Hepatocyte (in vitro differentiated cells): Measurements from ENCODE around the gene ATXN2. TPM values are rescaled to one million over a fixed set of nuclear protein-coding genes. Genes with fewer than 3 reads are reported as not detected.
A peak's percentile ranks its signal among the peaks of the same experiment; 100 is the strongest.

ENCODE experiments used
- DNase-seq: peaks from one replicate; pipeline ENCODE4 v3.0.0-alpha.2; 2016; ENCODE audit warnings: low spot score
- H2AFZ ChIP-seq: fragments of 200-600 bp; sonication (generic); 2 replicates; pipeline ENCODE4 v1.6.0; 2016; ENCODE audit warnings: antibody characterized with exemption, mild to moderate bottlenecking
- H3K27ac ChIP-seq: fragments of 200-600 bp; sonication (generic); 2 replicates; pipeline ENCODE4 v1.5.1; 2016; ENCODE audit warnings: mild to moderate bottlenecking
- H3K27me3 ChIP-seq: fragments of 200-600 bp; sonication (generic); 2 replicates; pipeline ENCODE4 v1.6.1; 2016
- H3K36me3 ChIP-seq: fragments of 200-600 bp; sonication (generic); replicated peaks from 2 replicates; pipeline ENCODE4 v1.5.1; 2016; ENCODE audit warnings: low read depth; ENCODE audit not compliant: insufficient read depth
- H3K4me1 ChIP-seq: fragments of 200-600 bp; sonication (generic); 2 replicates; pipeline ENCODE4 v1.5.1; 2016; ENCODE audit warnings: mild to moderate bottlenecking, moderate library complexity; ENCODE audit not compliant: insufficient read depth
- H3K4me2 ChIP-seq: fragments of 200-600 bp; sonication (generic); 2 replicates; pipeline ENCODE4 v1.6.0; 2016
- H3K4me3 ChIP-seq: fragments of 200-600 bp; sonication (generic); 2 replicates; pipeline ENCODE4 v1.5.1; 2016; ENCODE audit warnings: mild to moderate bottlenecking
- H3K79me2 ChIP-seq: fragments of 200-600 bp; sonication (generic); 2 replicates; pipeline ENCODE4 v1.6.0; 2017; ENCODE audit warnings: mild to moderate bottlenecking
- H3K9me2 ChIP-seq: fragments of 200-600 bp; sonication (generic); replicated peaks from 2 replicates; pipeline ENCODE4 v1.6.0; 2017; ENCODE audit warnings: mild to moderate bottlenecking; ENCODE audit not compliant: insufficient read depth
- H3K9me3 ChIP-seq: fragments of 200-600 bp; sonication (generic); 2 replicates; pipeline ENCODE4 v1.5.1; 2016; ENCODE audit warnings: low read depth, mild to moderate bottlenecking
- H4K20me1 ChIP-seq: fragments of 200-600 bp; sonication (generic); 2 replicates; pipeline ENCODE4 v1.6.0; 2016; ENCODE audit warnings: mild to moderate bottlenecking; ENCODE audit not compliant: insufficient read depth, poor library complexity, severe bottlenecking
- EZH2 ChIP-seq: fragments of 200-600 bp; sonication (generic); IDR thresholded peaks from 2 replicates; pipeline ENCODE4 v1.6.1; 2016; ENCODE audit warnings: antibody characterized with exemption, mild to moderate bottlenecking, borderline replicate concordance
- EZH2phosphoT487 ChIP-seq: fragments of 200-600 bp; sonication (generic); IDR thresholded peaks from one replicate; pipeline ENCODE4 v1.6.1; 2018; ENCODE audit warnings: antibody characterized with exemption, mild to moderate bottlenecking, low read depth, moderate library complexity; ENCODE audit not compliant: unreplicated experiment, severe bottlenecking
- WGBS: methylation state at CpG from one replicate; pipeline ENCODE4 v1.1.6; 2016; ENCODE audit warnings: low lambda C conversion rate; ENCODE audit errors: missing lambda C conversion rate; 5-methylcytosine and 5-hydroxymethylcytosine counted together
- polyA plus RNA-seq: library from polyadenylated mRNA; unstranded; fragments of >200 nt; fragmentation: Nextera tagmentation; extraction: Ambion mirVana; gene quantifications from 2 replicates; pipeline ENCODE4 v1.2.1, GENCODE V29; 2016
- total RNA-seq: library from RNA; depleted of rRNA; stranded (reverse); fragments of >200 nt; gene quantifications from 2 replicates; pipeline ENCODE4 v1.2.3, GENCODE V29; 2014
- TF ChIP-seq, protein P1 (sequence below): fragments of 200-600 bp; sonication (generic); IDR thresholded peaks from 2 replicates; pipeline ENCODE4 v1.5.1; 2016; ENCODE audit warnings: antibody characterized with exemption, mild to moderate bottlenecking; ENCODE audit not compliant: poor library complexity

ATXN2 gene
- total and polyA plus RNA-seq, 2 experiments from 2014 or later = 36.9 to 47.9 TPM

- Histone ChIP-seq H3K9me2 (no peaks in the 10 kb centered on the region), H3K4me3 (no peak overlapping the region), H3K27me3 (no peaks in the 10 kb centered on the region), H2AFZ (no peak overlapping the region), H3K79me2 (peaks cover 25% of the 10 kb centered on the region), H4K20me1 (no peaks in the 10 kb centered on the region), H3K27ac (no peak overlapping the region), H3K4me1 (no peaks in the 10 kb centered on the region), H3K9me3 (no peaks in the 10 kb centered on the region), H3K4me2 (no peak overlapping the region), H3K36me3 (peaks cover 3% of the 10 kb centered on the region)
- no peak for TF ChIP-seq EZH2phosphoT487
- no peak for TF ChIP-seq EZH2
- TF ChIP-seq, protein P1, sequence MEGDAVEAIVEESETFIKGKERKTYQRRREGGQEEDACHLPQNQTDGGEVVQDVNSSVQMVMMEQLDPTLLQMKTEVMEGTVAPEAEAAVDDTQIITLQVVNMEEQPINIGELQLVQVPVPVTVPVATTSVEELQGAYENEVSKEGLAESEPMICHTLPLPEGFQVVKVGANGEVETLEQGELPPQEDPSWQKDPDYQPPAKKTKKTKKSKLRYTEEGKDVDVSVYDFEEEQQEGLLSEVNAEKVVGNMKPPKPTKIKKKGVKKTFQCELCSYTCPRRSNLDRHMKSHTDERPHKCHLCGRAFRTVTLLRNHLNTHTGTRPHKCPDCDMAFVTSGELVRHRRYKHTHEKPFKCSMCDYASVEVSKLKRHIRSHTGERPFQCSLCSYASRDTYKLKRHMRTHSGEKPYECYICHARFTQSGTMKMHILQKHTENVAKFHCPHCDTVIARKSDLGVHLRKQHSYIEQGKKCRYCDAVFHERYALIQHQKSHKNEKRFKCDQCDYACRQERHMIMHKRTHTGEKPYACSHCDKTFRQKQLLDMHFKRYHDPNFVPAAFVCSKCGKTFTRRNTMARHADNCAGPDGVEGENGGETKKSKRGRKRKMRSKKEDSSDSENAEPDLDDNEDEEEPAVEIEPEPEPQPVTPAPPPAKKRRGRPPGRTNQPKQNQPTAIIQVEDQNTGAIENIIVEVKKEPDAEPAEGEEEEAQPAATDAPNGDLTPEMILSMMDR = no peak
- WGBS = 100% methylated on average over 1 of the region's 1 CpG
- no peak for DNase-seq
Observed at GRCh38 chr12:111544032-111544431, 55.1 kb downstream of the ATXN2 start.

DNA sequence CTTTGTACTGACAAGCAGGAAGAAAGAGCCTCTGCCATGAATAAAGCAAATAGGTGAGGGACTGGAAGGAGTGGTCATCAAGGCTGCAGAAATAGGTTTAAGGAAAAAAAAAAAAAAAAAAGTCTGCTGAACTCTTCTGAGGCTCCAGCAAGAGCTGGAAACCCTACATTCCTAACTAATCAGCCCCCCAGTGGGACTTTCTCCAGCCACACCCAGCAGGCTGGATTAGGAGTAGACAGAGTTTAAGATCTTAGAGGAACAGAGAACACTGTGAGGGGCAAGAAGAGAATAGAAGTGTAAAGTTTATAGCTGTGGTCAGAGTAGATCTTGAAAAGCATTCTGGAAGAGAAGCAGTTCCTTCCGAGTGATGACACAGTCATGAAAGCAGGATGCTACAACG is 66.4 kb downstream of the ATXN2 start:
- H3K36me3 ChIP-seq = no peaks in the 10 kb centered on the region
- H4K20me1 ChIP-seq = no peaks in the 10 kb centered on the region
- WGBS = 98% methylated on average over 2 of the region's 2 CpGs

DNA sequence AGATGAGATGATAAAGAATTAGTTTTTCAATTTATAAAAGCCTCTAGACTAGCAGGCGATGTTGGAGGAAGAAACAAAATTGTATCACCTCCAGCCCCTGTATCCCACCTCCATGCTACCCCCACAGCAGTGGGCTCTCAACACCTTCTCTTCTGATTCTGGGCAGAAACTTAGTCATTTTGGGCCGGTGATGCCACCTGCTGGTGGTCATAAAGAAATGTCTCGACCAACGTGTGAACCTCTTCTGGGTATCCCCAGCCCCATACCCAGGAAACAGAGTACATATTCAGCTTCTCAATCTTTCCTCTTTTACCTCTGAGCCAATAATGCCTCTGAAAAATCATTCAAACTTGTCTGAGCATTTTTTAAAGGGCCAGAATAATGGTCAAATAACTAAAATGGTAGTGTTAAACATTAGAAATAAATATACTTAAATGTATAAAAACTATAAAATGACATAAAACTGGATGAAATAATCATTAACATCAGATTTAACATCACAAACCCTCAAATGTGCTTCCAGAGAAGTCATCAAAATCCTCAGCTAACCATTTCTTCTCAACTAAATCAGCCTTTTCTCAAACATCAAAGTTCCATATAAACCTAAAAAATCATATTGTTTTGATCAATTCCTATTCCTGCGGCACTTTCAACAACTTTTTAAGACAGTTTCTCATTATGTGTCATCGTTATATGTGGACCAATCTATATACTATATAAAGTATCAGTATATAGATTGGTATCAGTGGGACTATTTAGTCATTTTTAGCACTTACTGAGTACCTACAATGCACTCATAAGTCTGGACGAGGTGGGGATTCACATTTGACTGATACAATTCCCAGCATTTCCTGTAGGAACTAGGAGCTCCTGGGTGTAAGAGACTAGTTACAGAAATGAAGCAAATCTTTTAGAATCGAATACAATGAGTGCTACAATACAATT is 69.4 kb downstream of the ATXN2 start:
- peaks cover 7% of the 10 kb centered on the region for H3K36me3 ChIP-seq
- WGBS = 59% methylated on average over 8 of the region's 8 CpGs
- peaks cover 4% of the 10 kb centered on the region for H3K9me3 ChIP-seq
- no peaks in the 10 kb centered on the region for H3K4me1 ChIP-seq
- H3K9me2 ChIP-seq = no peaks in the 10 kb centered on the region
- TF ChIP-seq EZH2phosphoT487 = no peak
- no peak for TF ChIP-seq EZH2
- TF ChIP-seq, protein P1 = peak; percentile 67
- DNase-seq = peak; percentile 67
- H3K4me3 ChIP-seq = no peak overlapping the region
- H2AFZ ChIP-seq = no peak overlapping the region
- no peak overlapping the region for H3K4me2 ChIP-seq
- H3K79me2 ChIP-seq = peaks cover 21% of the 10 kb centered on the region
- no peaks in the 10 kb centered on the region for H3K27me3 ChIP-seq
- no peak overlapping the region for H3K27ac ChIP-seq
- no peaks in the 10 kb centered on the region for H4K20me1 ChIP-seq

More for the DNA sequence above, 66.4 kb downstream of the ATXN2 start:
- H3K4me3 ChIP-seq = no peak overlapping the region
- H3K79me2 ChIP-seq = peaks cover 21% of the 10 kb centered on the region
- H2AFZ ChIP-seq = no peak overlapping the region
- no peaks in the 10 kb centered on the region for H3K4me1 ChIP-seq
- TF ChIP-seq EZH2phosphoT487 (no peak), EZH2 (no peak)
- TF ChIP-seq, protein P1 = no peak
- no peak overlapping the region for H3K4me2 ChIP-seq
- no peaks in the 10 kb centered on the region for H3K9me3 ChIP-seq
- no peak overlapping the region for H3K27ac ChIP-seq
- H3K27me3 ChIP-seq = no peaks in the 10 kb centered on the region
- no peak for DNase-seq
- H3K9me2 ChIP-seq = no peaks in the 10 kb centered on the region
